Suprapubic skin (tissue), 4 donors: ENCODE data around the gene ARHGEF12. TPM values are rescaled to one million over a fixed set of nuclear protein-coding genes. Genes with fewer than 3 reads are reported as not detected.

Experiments
- DNase-seq, 2 donors: peaks; one replicate each; pipeline ENCODE4 v3.0.0-alpha.2; 2019; ENCODE audit warnings: low spot score in 2 of 2
- H3K27ac ChIP-seq: fragments of 200-600 bp; sonication (generic); one replicate; pipeline ENCODE4 v1.5.1; 2019
- H3K27me3 ChIP-seq: fragments of 200-600 bp; sonication (generic); one replicate; pipeline ENCODE4 v1.5.1; 2019
- H3K36me3 ChIP-seq: fragments of 200-600 bp; sonication (generic); one replicate; pipeline ENCODE4 v1.5.1; 2019
- H3K4me1 ChIP-seq: fragments of 200-600 bp; sonication (generic); one replicate; pipeline ENCODE4 v1.5.1; 2019
- H3K4me3 ChIP-seq: fragments of 200-600 bp; sonication (generic); one replicate; pipeline ENCODE4 v1.5.1; 2019; ENCODE audit warnings: mild to moderate bottlenecking
- H3K9me3 ChIP-seq: fragments of 200-600 bp; sonication (generic); one replicate; pipeline ENCODE4 v1.5.1; 2019
- CTCF ChIP-seq, 2 donors: fragments of 200-600 bp in 1 of 2; fragments of 450-650 bp in 1 of 2; sonication (generic) in 1 of 2; IDR thresholded peaks; one replicate each; pipeline ENCODE4 v1.5.1; 2016 to 2019; ENCODE audit warnings: antibody characterized with exemption in 2 of 2, mild to moderate bottlenecking in 1 of 2, moderate library complexity in 1 of 2
- EP300 ChIP-seq: sonication (generic); formaldehyde crosslinking; IDR thresholded peaks from one replicate; pipeline ENCODE4 v1.6.1; 2017; ENCODE audit warnings: antibody characterized with exemption
- POLR2A ChIP-seq, 2 donors: fragments of 450-650 bp; IDR thresholded peaks; one replicate each; pipeline ENCODE4 v1.6.1; 2017; ENCODE audit warnings: antibody characterized with exemption in 2 of 2, mild to moderate bottlenecking in 2 of 2, moderate library complexity in 2 of 2
- POLR2AphosphoS5 ChIP-seq, 3 donors: sonication (generic); formaldehyde crosslinking; IDR thresholded peaks; one replicate each; pipeline ENCODE4 v1.6.1; 2017; ENCODE audit warnings: antibody characterized with exemption in 3 of 3
- WGBS: methylation state at CpG from one replicate; pipeline ENCODE4 v1.1.5; 2018; 5-methylcytosine and 5-hydroxymethylcytosine counted together
- total RNA-seq, 4 donors: library from RNA; depleted of rRNA; stranded (reverse); fragments of >200 nt; gene quantifications; one replicate each; pipeline ENCODE4 v1.1.0, GENCODE V29; 2016

The ARHGEF12 gene
- total RNA-seq, 4 donors from 2014 or later, result 107 to 222 (median 138) TPM

GRCh38 chr11:120384476-120384875 lies 48.3 kb downstream of the ARHGEF12 start:
- Histone ChIP-seq H3K36me3 (no peaks in the 10 kb centered on the region), H3K9me3 (no peaks in the 10 kb centered on the region), H3K27ac (peak overlapping the region; percentile 14), H3K4me1 (peaks cover 72% of the 10 kb centered on the region), H3K27me3 (no peaks in the 10 kb centered on the region), H3K4me3 (no peak overlapping the region)
- no peak for TF ChIP-seq POLR2A (IDR thresholded peaks at IDR 0.05)
- TF ChIP-seq POLR2AphosphoS5 (IDR thresholded peaks at IDR 0.05), result no peak
- no peak for TF ChIP-seq CTCF (IDR thresholded peaks at IDR 0.05)
- TF ChIP-seq EP300, result no peak
- 40% methylated on average over 1 of the region's 1 CpG for WGBS
- DNase-seq, result no peak

- no peaks in the 10 kb centered on the region for H3K9me3 ChIP-seq
- H3K4me3 ChIP-seq, result no peak overlapping the region
- TF ChIP-seq POLR2A (IDR thresholded peaks at IDR 0.05) (no peak), CTCF (IDR thresholded peaks at IDR 0.05) (no peak), POLR2AphosphoS5 (IDR thresholded peaks at IDR 0.05) (no peak), EP300 (no peak)
- H3K36me3 ChIP-seq, result no peaks in the 10 kb centered on the region
- no peak overlapping the region for H3K27ac ChIP-seq
- WGBS, result 71% methylated on average over 5 of the region's 5 CpGs
- H3K27me3 ChIP-seq, result no peaks in the 10 kb centered on the region
- peaks cover 70% of the 10 kb centered on the region for H3K4me1 ChIP-seq
- DNase-seq, result no peak
Observed at GRCh38 chr11:120385110-120385509, 48.9 kb downstream of the ARHGEF12 start.

- no peak for DNase-seq
- H3K4me3 ChIP-seq, result no peak overlapping the region
- TF ChIP-seq POLR2AphosphoS5 (IDR thresholded peaks at IDR 0.05) (no peak), POLR2A (IDR thresholded peaks at IDR 0.05) (no peak), CTCF (IDR thresholded peaks at IDR 0.05) (no peak), EP300 (no peak)
- no peak overlapping the region for H3K27ac ChIP-seq
- H3K36me3 ChIP-seq, result no peaks in the 10 kb centered on the region
- H3K9me3 ChIP-seq, result no peaks in the 10 kb centered on the region
- no peaks in the 10 kb centered on the region for H3K27me3 ChIP-seq
- H3K4me1 ChIP-seq, result peaks cover 70% of the 10 kb centered on the region
- 42% methylated on average over 2 of the region's 2 CpGs for WGBS
Observed at GRCh38 chr11:120385655-120386054, 49.4 kb downstream of the ARHGEF12 start.

DNA sequence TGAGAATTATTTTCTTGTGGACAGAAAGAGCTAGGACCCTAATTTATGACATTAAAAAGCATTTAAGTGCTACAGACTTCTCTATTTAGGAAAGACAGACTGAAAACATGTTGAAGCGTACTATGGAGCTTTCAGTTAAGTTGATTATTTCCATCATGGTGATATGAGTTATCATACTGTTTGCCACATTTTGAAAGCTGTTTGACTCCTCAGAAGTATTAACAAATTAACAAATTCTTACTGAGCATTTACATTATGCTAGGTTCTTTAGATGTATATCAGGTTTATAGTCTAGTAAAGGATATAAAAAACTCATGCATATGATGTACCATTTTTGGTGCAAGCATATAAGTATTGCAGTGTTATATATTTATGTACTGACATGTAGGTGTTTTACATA lies 50.1 kb downstream of the ARHGEF12 start:
- Histone ChIP-seq H3K36me3 (no peaks in the 10 kb centered on the region), H3K9me3 (no peaks in the 10 kb centered on the region), H3K27me3 (no peaks in the 10 kb centered on the region), H3K27ac (no peak overlapping the region), H3K4me1 (peaks cover 76% of the 10 kb centered on the region), H3K4me3 (no peak overlapping the region)
- DNase-seq, result no peak
- 69% methylated on average over 1 of the region's 1 CpG for WGBS
- TF ChIP-seq CTCF (IDR thresholded peaks at IDR 0.05) (no peak), POLR2AphosphoS5 (IDR thresholded peaks at IDR 0.05) (no peak), EP300 (no peak), POLR2A (IDR thresholded peaks at IDR 0.05) (no peak)

- Histone ChIP-seq H3K36me3 (no peaks in the 10 kb centered on the region), H3K27me3 (no peaks in the 10 kb centered on the region), H3K27ac (no peak overlapping the region), H3K4me3 (no peak overlapping the region), H3K9me3 (no peaks in the 10 kb centered on the region), H3K4me1 (peaks cover 76% of the 10 kb centered on the region)
- TF ChIP-seq POLR2A (IDR thresholded peaks at IDR 0.05) (no peak), EP300 (no peak), CTCF (IDR thresholded peaks at IDR 0.05) (no peak), POLR2AphosphoS5 (IDR thresholded peaks at IDR 0.05) (no peak)
- no peak for DNase-seq
- WGBS, result 49% methylated on average over 2 of the region's 2 CpGs
Observed at GRCh38 chr11:120386774-120387371, 50.7 kb downstream of the ARHGEF12 start.
